Spleen (tissue), 11 donors: ENCODE measurements around the gene PSMB8. TPM values are rescaled to one million over a fixed set of nuclear protein-coding genes. Genes with fewer than 3 reads are reported as not detected.

ENCODE experiments used
- DNase-seq: peaks from one replicate; pipeline ENCODE4 v3.0.0-alpha.2; 2020
- H3K27ac ChIP-seq, 8 donors: fragments of 200-600 bp; sonication (generic) in 7 of 8; 1 replicate in 4 of 8; 2 replicates in 4 of 8; pipeline versions ENCODE4 v1.5.0 to v1.8.0; 2016 to 2021; ENCODE audit warnings: inconsistent platforms in 4 of 8, mild to moderate bottlenecking in 4 of 8, moderate library complexity in 1 of 8
- H3K27me3 ChIP-seq, 7 donors: fragments of 200-600 bp; sonication (generic) in 6 of 7; replicated peaks in 1 of 7; 1 replicate in 4 of 7; 2 replicates in 3 of 7; pipeline versions ENCODE4 v1.5.0 to v1.8.0; 2016 to 2021; ENCODE audit warnings: inconsistent platforms in 3 of 7, mild to moderate bottlenecking in 1 of 7
- H3K36me3 ChIP-seq, 6 donors: fragments of 200-600 bp; sonication (generic) in 5 of 6; 1 replicate in 4 of 6; 2 replicates in 2 of 6; pipeline versions ENCODE4 v1.5.0 to v1.8.0; 2016 to 2021; ENCODE audit warnings: inconsistent platforms in 2 of 6
- H3K4me1 ChIP-seq, 6 donors: fragments of 200-600 bp; sonication (generic) in 5 of 6; 1 replicate in 3 of 6; 2 replicates in 3 of 6; pipeline versions ENCODE4 v1.5.0 to v1.8.0; 2016 to 2021; ENCODE audit warnings: inconsistent platforms in 3 of 6
- H3K4me3 ChIP-seq, 8 donors: fragments of 200-600 bp; sonication (generic) in 7 of 8; 1 replicate in 4 of 8; 2 replicates in 4 of 8; pipeline versions ENCODE4 v1.5.0 to v1.8.0; 2016 to 2021; ENCODE audit warnings: inconsistent platforms in 4 of 8, mild to moderate bottlenecking in 4 of 8, moderate library complexity in 2 of 8
- H3K9me3 ChIP-seq, 8 donors: fragments of 200-600 bp; sonication (generic) in 7 of 8; 1 replicate in 4 of 8; 2 replicates in 4 of 8; pipeline versions ENCODE4 v1.5.0 to v1.8.0; 2016 to 2021; ENCODE audit warnings: inconsistent platforms in 4 of 8
- CTCF ChIP-seq, 11 experiments: fragments of 200-600 bp in 7 of 11; fragments of 450-650 bp in 4 of 11; sonication (generic) in 4 of 11; IDR thresholded peaks in 8 of 11; conservative IDR thresholded peaks in 3 of 11; 1 replicate in 7 of 11; 2 replicates in 4 of 11; pipeline versions ENCODE4 v1.4.0 to v1.8.0; 2016 to 2021; ENCODE audit warnings: antibody characterized with exemption in 11 of 11, inconsistent platforms in 4 of 11, mild to moderate bottlenecking in 1 of 11
- POLR2A ChIP-seq, 3 donors: fragments of 450-650 bp; IDR thresholded peaks; one replicate each; pipeline ENCODE4 v1.5.1; 2017; ENCODE audit warnings: antibody characterized with exemption in 3 of 3, mild to moderate bottlenecking in 1 of 3
- POLR2AphosphoS5 ChIP-seq, 3 donors: sonication (generic); formaldehyde crosslinking; IDR thresholded peaks; one replicate each; pipeline ENCODE4 v1.5.1; 2017; ENCODE audit warnings: antibody characterized with exemption in 3 of 3
- WGBS, 5 donors: extraction: QIAGEN DNeasy Blood & Tissue Kit in 3 of 5; methylation state at CpG; one replicate each; pipeline versions ENCODE4 v1.1.5 to v1.1.7; 2013 to 2018; 5-methylcytosine and 5-hydroxymethylcytosine counted together
- intact Hi-C: fragments of 100-400 bp; cut with DNase I; formaldehyde crosslinking; loops from one replicate; pipeline ENCODE4 v1.15.0; 2023; ENCODE audit warnings: low total_unique reads
- polyA plus RNA-seq, 3 donors: library from polyadenylated mRNA; stranded (reverse); fragments of 200-250 nt; gene quantifications; one replicate each; pipeline ENCODE4 v1.2.1, GENCODE V29; 2013
- total RNA-seq, 7 donors: library from RNA; depleted of rRNA in 3 of 7; stranded (reverse); fragments of >200 nt in 3 of 7; fragmentation: NEBNext Ultra II Directional in 4 of 7; extraction: Animal tissue kit (Norgen Biotek cat#: 25700) in 4 of 7; gene quantifications; one replicate each; pipeline versions ENCODE4 v1.1.0 to v1.2.1, GENCODE V29; 2016 to 2021
- donor health status: healthy with polysubstance abuse.
- donor health status: DM: no; HTN: no; CAD: no; lungs with moderate emphysema.
- donor health status: DM: no; HTN: no; CAD: no.
- donor health status: Bipolar disorder and iron deficiency.
- donor health status: healthy.
- donor health status: DM: no; HTN: no; CAD: no.
- donor health status: DM: yes; HTN: yes; CAD: no.

The PSMB8 gene
- total and polyA plus RNA-seq, 10 donors = 109 to 288 (median 155) TPM

- Histone ChIP-seq H3K9me3 (no peaks in the 10 kb centered on the region), H3K27ac (peak overlapping the region; percentile 94 to 100 (median 99)), H3K27me3 (no peaks in the 10 kb centered on the region), H3K4me1 (peaks cover 64 to 85% (median 78%) of the 10 kb centered on the region in 6 donors), H3K36me3 (peaks cover 0 to 69% (median 54%) of the 10 kb centered on the region in 6 donors), H3K4me3 (peak overlapping the region; percentile 68 to 99 (median 96))
- WGBS, 5 donors = 29 to 42% (median 33%) methylated on average over 23 of the region's 23 CpGs
- peak; percentile 89 for DNase-seq
- TF ChIP-seq POLR2A (IDR thresholded peaks at IDR 0.05) (no peak), CTCF (IDR thresholded peaks at IDR 0.05 in 8 of 11, conservative IDR thresholded peaks at IDR 0.05 in 3 of 11) (no peak), POLR2AphosphoS5 (IDR thresholded peaks at IDR 0.05) (no peak)
- intact Hi-C loops = no loop called here
Measured at GRCh38 chr6:32852018-32852843, 8.4 kb upstream of the PSMB8 start.

GRCh38 chr6:32851025-32851424 is 7.2 kb upstream of the PSMB8 start:
- no peak for DNase-seq
- Histone ChIP-seq H3K9me3 (no peaks in the 10 kb centered on the region), H3K27me3 (no peaks in the 10 kb centered on the region), H3K4me3 (peak overlapping the region in 6 of 8 donors; percentile 68 to 98 (median 95)), H3K27ac (peak overlapping the region in 7 of 8 donors; percentile 3 to 99 (median 97)), H3K4me1 (peaks cover 67 to 85% (median 78%) of the 10 kb centered on the region in 6 donors), H3K36me3 (peaks cover 0 to 69% (median 59%) of the 10 kb centered on the region in 6 donors)
- 77 to 85% (median 78%) methylated on average over 4 of the region's 4 CpGs for WGBS, 5 donors
- no peak for TF ChIP-seq CTCF (IDR thresholded peaks at IDR 0.05 in 8 of 11, conservative IDR thresholded peaks at IDR 0.05 in 3 of 11)
- TF ChIP-seq POLR2A (IDR thresholded peaks at IDR 0.05) = no peak
- TF ChIP-seq POLR2AphosphoS5 (IDR thresholded peaks at IDR 0.05) = no peak
- intact Hi-C loops = no loop called here

DNA sequence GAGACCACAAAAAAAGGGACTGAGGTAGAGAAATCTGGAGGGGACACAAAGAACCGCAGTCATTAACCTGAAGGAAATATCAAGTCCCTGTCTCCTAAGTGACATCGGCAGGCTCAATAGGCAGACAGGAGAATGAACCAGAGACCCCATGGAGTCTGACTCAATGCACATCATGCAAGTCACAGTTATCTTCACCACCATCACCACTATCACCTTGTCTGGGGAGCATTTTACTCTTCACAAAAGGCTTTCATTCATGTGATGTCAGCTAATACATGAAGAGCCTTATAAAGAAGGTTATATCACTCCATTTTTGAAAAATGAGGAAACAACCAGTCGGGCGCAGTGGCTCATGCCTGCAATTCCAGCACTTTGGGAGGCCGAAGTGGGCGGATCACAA is 5.3 kb upstream of the PSMB8 start:
- TF ChIP-seq CTCF (IDR thresholded peaks at IDR 0.05 in 8 of 11, conservative IDR thresholded peaks at IDR 0.05 in 3 of 11) = no peak
- no peak for TF ChIP-seq POLR2A (IDR thresholded peaks at IDR 0.05)
- no peak for TF ChIP-seq POLR2AphosphoS5 (IDR thresholded peaks at IDR 0.05)
- Histone ChIP-seq H3K27ac (peak overlapping the region in 5 of 8 donors; percentile 32 to 100 (median 98)), H3K27me3 (no peaks in the 10 kb centered on the region), H3K4me3 (peak overlapping the region in 2 of 8 donors; percentile 9 to 92), H3K4me1 (peaks cover 61 to 82% (median 75%) of the 10 kb centered on the region in 6 donors), H3K9me3 (no peaks in the 10 kb centered on the region), H3K36me3 (peaks cover 0 to 76% (median 67%) of the 10 kb centered on the region in 6 donors)
- intact Hi-C loops = no loop called here
- WGBS, 5 donors = 75 to 85% (median 78%) methylated on average over 6 of the region's 6 CpGs
- no peak for DNase-seq

DNA sequence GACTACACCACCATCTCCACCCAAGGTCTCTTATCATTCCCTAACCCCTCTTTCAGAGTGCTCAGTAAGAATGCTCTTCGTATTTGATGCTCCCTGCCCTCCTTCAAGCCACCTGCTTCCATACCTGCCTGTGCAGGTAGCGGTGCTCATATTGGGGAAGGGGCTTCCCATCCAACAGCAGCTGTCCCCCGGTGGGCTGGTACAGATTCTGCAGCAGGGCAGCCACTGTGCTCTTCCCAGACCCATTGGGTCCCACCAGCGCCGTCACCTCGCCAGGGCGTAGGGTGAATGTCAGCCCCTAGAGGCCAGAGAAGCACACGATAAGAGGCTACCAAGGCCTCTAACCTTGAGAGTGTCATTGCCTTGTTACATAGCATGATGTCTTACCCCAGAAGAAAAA is 3.9 kb upstream of the PSMB8 start:
- peak overlapping the region in 7 of 8 donors; percentile 3 to 100 (median 94) for H3K27ac ChIP-seq
- intact Hi-C loops = no loop called here
- H3K9me3 ChIP-seq = no peaks in the 10 kb centered on the region
- 84 to 92% (median 90%) methylated on average over 8 of the region's 8 CpGs for WGBS, 5 donors
- TF ChIP-seq POLR2AphosphoS5 (IDR thresholded peaks at IDR 0.05) (peak in 2 of 3 donors; percentile 58 to 68), POLR2A (IDR thresholded peaks at IDR 0.05) (no peak), CTCF (IDR thresholded peaks at IDR 0.05 in 8 of 11, conservative IDR thresholded peaks at IDR 0.05 in 3 of 11) (no peak)
- no peaks in the 10 kb centered on the region for H3K27me3 ChIP-seq
- peaks cover 67 to 89% (median 82%) of the 10 kb centered on the region in 6 donors for H3K4me1 ChIP-seq
- H3K4me3 ChIP-seq = peak overlapping the region in 3 of 8 donors; percentile 3 to 92 (median 4)
- H3K36me3 ChIP-seq = peaks cover 0 to 77% (median 67%) of the 10 kb centered on the region in 6 donors
- DNase-seq = no peak
